Stimulated activated effector memory CD8-positive, alpha-beta T cell treated with anti-CD3 and anti-CD28 coated beads, Interleukin-12 subunit alpha, Interleukin-12 subunit beta, amount 100 ng/mL, for 72 hours (primary cell): ENCODE measurements around the gene BABAM2.

Experiments used
- ATAC-seq: fragments of 150-1000 bp; cut with Tn5 transposase; 2 replicates; pipeline ENCODE4 v1.10.0; 2021
- DNase-seq, 2 donors: peaks; one replicate each; pipeline ENCODE4 v3.0.0; 2021 to 2022; ENCODE audit warnings: low spot score in 2 of 2
- H3K27ac Mint-ChIP-seq: one replicate; pipeline ENCODE4 v1.8.0; 2022; ENCODE audit warnings: mild to moderate bottlenecking, mixed read lengths
- H3K36me3 Mint-ChIP-seq: one replicate; pipeline ENCODE4 v1.8.0; 2022; ENCODE audit warnings: mild to moderate bottlenecking, mixed read lengths
- H3K4me1 Mint-ChIP-seq: one replicate; pipeline ENCODE4 v1.8.0; 2022; ENCODE audit warnings: mixed read lengths
- H3K4me3 Mint-ChIP-seq: one replicate; pipeline ENCODE4 v1.8.0; 2022; ENCODE audit warnings: mild to moderate bottlenecking, mixed read lengths
- H3K9me3 Mint-ChIP-seq: one replicate; pipeline ENCODE4 v1.8.0; 2022; ENCODE audit warnings: mixed read lengths

BABAM2 gene

GRCh38 chr2:28311660-28312249, 421.2 kb downstream of the BABAM2 start:
- ATAC-seq = no peak
- Mint-ChIP-seq H3K27ac (peak overlapping the region; percentile 74), H3K36me3 (peaks cover 48% of the 10 kb centered on the region), H3K4me3 (no peak overlapping the region), H3K4me1 (peaks cover 26% of the 10 kb centered on the region), H3K9me3 (no peaks in the 10 kb centered on the region)
- no peak for DNase-seq

DNA sequence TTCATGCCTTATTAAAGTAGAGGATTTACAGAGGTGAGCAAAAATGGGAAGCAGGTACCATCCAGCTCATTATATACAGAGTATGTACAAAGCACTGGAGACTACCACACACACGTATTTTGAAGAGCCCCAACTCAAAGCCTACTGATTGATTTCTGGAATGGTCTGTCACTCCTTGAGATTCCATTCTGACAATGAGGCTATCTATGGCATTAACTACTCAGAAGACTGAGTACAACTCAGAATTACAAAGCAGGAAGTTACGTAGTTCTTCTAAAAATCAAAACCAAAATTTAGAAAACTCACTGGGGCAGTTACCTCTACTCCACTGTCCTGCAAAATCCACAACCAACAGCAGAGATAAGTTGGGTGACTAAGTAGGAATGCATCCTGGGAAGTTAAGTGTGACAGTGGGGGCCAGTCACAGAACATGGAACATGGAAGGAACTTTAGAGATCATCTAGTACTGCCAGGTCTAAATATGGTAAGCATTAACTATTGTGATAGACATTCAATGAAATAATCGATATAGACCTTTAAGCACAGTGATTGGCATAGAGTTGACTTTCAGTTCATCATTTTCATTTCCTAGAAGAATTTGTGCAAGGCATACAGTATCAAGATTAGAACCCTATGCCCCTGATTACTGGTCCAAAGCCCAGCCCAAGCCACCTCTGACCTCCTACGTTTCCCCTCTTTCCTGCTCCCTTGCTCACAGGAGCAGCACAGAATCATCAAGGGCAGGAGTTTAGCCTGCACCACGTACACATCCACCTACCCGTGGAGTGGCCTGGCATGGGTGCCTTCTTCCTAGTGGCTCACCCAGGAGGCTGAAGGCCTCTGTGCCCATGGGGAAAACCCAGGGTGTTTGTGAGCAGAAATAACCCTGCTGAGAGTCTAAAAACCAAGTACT, 422.0 kb downstream of the BABAM2 start:
- Mint-ChIP-seq H3K9me3 (no peaks in the 10 kb centered on the region), H3K36me3 (peaks cover 48% of the 10 kb centered on the region), H3K4me1 (peaks cover 26% of the 10 kb centered on the region), H3K27ac (peak overlapping the region; percentile 74), H3K4me3 (no peak overlapping the region)
- ATAC-seq = peak; percentile 84
- no peak for DNase-seq

DNA sequence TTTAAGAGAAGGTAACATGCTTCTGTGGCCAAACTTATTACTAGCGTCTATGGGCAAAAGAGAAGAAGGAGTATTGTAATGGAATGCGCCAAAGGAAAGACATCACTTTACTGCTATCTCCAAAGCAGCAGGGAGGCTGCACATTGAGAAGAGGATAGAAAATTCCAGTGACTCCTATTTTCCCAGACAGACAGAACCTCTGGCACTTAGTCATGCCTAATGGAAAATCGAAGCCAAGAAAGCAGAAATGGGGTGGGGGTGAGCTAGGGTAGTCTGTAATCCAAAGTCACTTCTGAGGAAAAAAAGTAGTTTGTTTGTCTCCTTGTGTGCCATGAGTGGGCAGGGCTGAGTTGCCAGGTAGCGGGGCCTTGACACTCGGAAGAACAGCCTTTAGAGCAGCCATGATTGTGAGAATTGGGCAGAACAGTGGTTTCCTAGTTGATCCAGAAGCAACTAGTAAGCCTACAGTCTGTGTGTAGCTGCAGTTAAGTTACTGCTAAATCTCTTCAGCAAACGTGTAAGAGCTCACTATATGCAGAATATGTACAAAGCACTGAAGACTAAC, 422.8 kb downstream of the BABAM2 start:
- Mint-ChIP-seq H3K4me3 (no peak overlapping the region), H3K9me3 (no peaks in the 10 kb centered on the region), H3K27ac (peak overlapping the region; percentile 74), H3K4me1 (peaks cover 26% of the 10 kb centered on the region), H3K36me3 (peaks cover 41% of the 10 kb centered on the region)
- DNase-seq = no peak
- no peak for ATAC-seq

GRCh38 chr2:28314968-28315367, 424.4 kb downstream of the BABAM2 start:
- Mint-ChIP-seq H3K36me3 (peaks cover 30% of the 10 kb centered on the region), H3K4me3 (no peak overlapping the region), H3K9me3 (no peaks in the 10 kb centered on the region), H3K27ac (peak overlapping the region; percentile 7), H3K4me1 (peaks cover 31% of the 10 kb centered on the region)
- DNase-seq (no peak), ATAC-seq (no peak)

GRCh38 chr2:28316546-28317335, 426.2 kb downstream of the BABAM2 start:
- peaks cover 28% of the 10 kb centered on the region for H3K4me1 Mint-ChIP-seq
- ATAC-seq = no peak

DNA sequence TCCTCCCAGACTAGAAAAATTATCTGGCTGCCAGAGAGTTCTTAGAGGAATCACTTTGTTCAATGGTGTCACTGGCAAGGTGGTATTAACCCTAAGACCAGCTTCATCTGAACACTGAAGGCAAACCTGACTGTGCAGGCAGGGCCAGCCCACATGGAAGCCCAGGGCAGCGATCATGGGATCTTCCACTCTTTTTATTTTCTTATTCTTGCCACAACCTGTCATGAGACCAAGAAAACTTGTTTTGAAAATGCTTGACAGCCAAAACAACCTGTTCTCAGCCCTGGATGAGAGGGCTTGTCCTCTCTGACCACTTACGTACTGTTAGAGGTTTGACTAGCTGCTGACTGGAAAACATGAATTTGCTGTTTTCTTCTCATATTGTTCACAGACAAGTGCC, 426.9 kb downstream of the BABAM2 start:
- Mint-ChIP-seq H3K4me1 (peaks cover 22% of the 10 kb centered on the region), H3K9me3 (no peaks in the 10 kb centered on the region), H3K27ac (no peak overlapping the region), H3K4me3 (no peak overlapping the region), H3K36me3 (peaks cover 16% of the 10 kb centered on the region)
- ATAC-seq (no peak), DNase-seq (no peak)

More at GRCh38 chr2:28316546-28317335, 426.2 kb downstream of the BABAM2 start:
- Mint-ChIP-seq H3K9me3 (no peaks in the 10 kb centered on the region), H3K4me3 (no peak overlapping the region), H3K27ac (no peak overlapping the region), H3K36me3 (peaks cover 15% of the 10 kb centered on the region)
- DNase-seq = no peak

- DNase-seq = no peak
- no peak overlapping the region for H3K4me3 Mint-ChIP-seq
- no peaks in the 10 kb centered on the region for H3K9me3 Mint-ChIP-seq
- no peak for ATAC-seq
- peaks cover 17% of the 10 kb centered on the region for H3K36me3 Mint-ChIP-seq
- H3K27ac Mint-ChIP-seq = no peak overlapping the region
- peaks cover 16% of the 10 kb centered on the region for H3K4me1 Mint-ChIP-seq
Measured at GRCh38 chr2:28318023-28318422, 427.5 kb downstream of the BABAM2 start.

DNA sequence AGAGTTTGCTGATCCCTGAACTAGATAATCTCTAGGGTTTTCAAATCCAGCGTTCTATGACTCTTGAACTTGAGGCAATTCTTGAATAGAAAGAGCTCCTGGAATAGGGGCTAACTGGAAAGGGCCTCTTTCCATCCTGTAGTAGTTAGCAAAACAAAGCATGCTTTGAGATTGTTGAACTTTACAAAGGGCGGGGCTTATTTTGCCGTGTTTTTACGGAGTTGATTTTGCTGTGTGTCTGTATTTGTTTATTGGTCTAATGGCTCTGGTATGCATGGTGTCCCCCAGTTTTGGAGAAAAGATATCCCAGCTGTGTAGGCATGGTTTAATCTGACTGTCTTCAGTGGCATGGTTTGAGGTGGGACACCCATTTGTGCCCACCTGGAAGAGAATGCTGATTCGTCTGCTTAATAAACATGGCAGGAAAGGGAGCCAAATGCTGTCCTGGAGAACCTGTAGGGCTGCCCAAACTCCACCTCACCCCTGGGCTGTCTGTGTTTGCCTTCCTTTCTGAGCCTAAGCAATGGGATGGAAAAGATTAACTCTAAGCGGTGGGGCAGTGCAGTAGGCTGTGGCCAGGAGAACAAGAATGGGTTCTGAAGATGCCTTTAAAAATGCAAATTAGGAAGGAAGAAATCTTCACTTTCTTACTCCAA, 428.1 kb downstream of the BABAM2 start:
- no peak for DNase-seq
- Mint-ChIP-seq H3K36me3 (peaks cover 17% of the 10 kb centered on the region), H3K4me1 (peaks cover 13% of the 10 kb centered on the region), H3K27ac (peak overlapping the region; percentile 52), H3K9me3 (no peaks in the 10 kb centered on the region), H3K4me3 (no peak overlapping the region)
- ATAC-seq = no peak

DNA sequence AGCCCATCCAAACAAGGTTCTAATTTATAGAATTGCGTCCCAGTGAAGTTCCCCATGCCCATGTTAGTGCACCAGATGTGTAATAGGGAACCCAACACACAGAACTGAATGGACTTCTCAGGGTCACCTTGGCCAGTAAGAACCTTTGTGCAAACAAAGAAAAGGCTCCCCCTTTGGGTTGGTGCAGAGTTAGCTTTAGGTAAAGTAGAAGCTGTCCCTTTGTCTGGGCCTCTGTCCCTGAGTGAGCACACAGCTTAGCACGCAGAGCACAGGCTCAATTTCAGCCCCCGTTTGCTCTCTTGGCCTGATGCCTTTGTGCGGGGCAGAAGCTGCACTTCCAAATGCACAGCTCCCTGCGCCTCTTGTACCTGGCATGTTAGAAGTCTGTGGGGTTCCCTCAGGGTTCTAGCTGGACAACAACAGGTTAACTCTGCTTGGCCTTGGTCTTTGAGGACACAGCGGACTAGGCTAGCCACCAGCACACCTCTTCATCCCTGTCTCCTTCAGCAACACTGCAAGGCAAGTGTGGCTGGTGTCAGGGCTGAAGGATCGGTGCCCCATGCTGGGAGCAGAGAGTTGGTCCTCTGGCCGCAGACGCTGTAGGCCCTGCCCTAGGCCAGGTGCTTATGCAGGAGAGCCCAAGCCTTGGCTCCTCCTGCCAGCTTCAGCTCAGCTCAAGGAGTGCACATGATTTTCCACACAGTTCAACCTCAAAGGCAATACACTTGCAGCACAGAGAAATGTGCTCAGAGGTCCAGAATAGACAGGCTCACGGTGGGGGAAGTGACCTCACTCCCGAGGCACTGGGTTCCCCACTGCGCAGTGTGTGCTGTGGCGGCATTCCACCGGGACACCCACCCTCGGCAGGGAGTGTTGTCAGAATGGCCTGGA, 428.8 kb downstream of the BABAM2 start:
- Mint-ChIP-seq H3K27ac (peak overlapping the region; percentile 52), H3K9me3 (no peaks in the 10 kb centered on the region)
- ATAC-seq = no peak

GRCh38 chr2:28320009-28320365, 429.5 kb downstream of the BABAM2 start:
- H3K27ac Mint-ChIP-seq = peak overlapping the region; percentile 45
- peaks cover 13% of the 10 kb centered on the region for H3K4me1 Mint-ChIP-seq
- H3K36me3 Mint-ChIP-seq = peaks cover 12% of the 10 kb centered on the region
- no peaks in the 10 kb centered on the region for H3K9me3 Mint-ChIP-seq
- DNase-seq (no peak), ATAC-seq (no peak)
- H3K4me3 Mint-ChIP-seq = no peak overlapping the region

More for the DNA sequence above, 428.8 kb downstream of the BABAM2 start:
- H3K36me3 Mint-ChIP-seq = peaks cover 17% of the 10 kb centered on the region
- no peak overlapping the region for H3K4me3 Mint-ChIP-seq
- no peak for DNase-seq
- H3K4me1 Mint-ChIP-seq = peaks cover 17% of the 10 kb centered on the region

GRCh38 chr2:28320371-28320770, 429.8 kb downstream of the BABAM2 start:
- ATAC-seq (no peak), DNase-seq (no peak)
- H3K36me3 Mint-ChIP-seq = peaks cover 8% of the 10 kb centered on the region
- no peak overlapping the region for H3K4me3 Mint-ChIP-seq
- peak overlapping the region; percentile 45 for H3K27ac Mint-ChIP-seq
- H3K4me1 Mint-ChIP-seq = peaks cover 17% of the 10 kb centered on the region
- H3K9me3 Mint-ChIP-seq = no peaks in the 10 kb centered on the region

GRCh38 chr2:28321426-28321825, 430.9 kb downstream of the BABAM2 start:
- peaks cover 13% of the 10 kb centered on the region for H3K36me3 Mint-ChIP-seq
- DNase-seq (no peak), ATAC-seq (no peak)
- no peak overlapping the region for H3K4me3 Mint-ChIP-seq
- no peak overlapping the region for H3K27ac Mint-ChIP-seq
- H3K4me1 Mint-ChIP-seq = peaks cover 28% of the 10 kb centered on the region
- H3K9me3 Mint-ChIP-seq = no peaks in the 10 kb centered on the region

GRCh38 chr2:28322051-28322450, 431.5 kb downstream of the BABAM2 start:
- no peaks in the 10 kb centered on the region for H3K9me3 Mint-ChIP-seq
- peaks cover 32% of the 10 kb centered on the region for H3K4me1 Mint-ChIP-seq
- H3K27ac Mint-ChIP-seq = no peak overlapping the region
- H3K36me3 Mint-ChIP-seq = peaks cover 13% of the 10 kb centered on the region
- H3K4me3 Mint-ChIP-seq = no peak overlapping the region
- DNase-seq (no peak), ATAC-seq (no peak)

DNA sequence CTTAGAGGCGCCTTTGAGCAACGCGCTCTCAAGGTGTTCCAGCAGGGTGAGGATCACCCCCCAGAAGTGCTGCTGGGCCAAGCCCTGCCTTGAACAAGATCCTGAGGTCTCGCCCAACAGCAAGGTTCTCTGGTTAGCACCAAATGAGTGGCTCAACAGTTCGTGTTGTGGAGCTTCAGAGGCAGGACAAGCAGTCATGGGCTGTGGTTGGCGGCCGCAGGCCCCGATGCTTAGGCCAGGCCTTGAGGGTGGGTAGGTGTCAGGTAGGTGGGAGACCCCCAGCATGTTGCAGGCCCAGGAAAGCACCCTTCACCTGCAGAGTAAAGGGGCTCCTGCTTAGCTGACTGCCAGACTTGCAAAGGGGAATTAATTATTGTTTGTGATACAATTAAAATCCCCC, 431.9 kb downstream of the BABAM2 start:
- ATAC-seq (no peak), DNase-seq (no peak)
- Mint-ChIP-seq H3K9me3 (no peaks in the 10 kb centered on the region), H3K4me3 (no peak overlapping the region), H3K4me1 (peaks cover 35% of the 10 kb centered on the region), H3K27ac (peak overlapping the region; percentile 61), H3K36me3 (peaks cover 13% of the 10 kb centered on the region)
